Activated CD8-positive, alpha-beta T cell treated with anti-CD3 and anti-CD28 coated beads, Interleukin-2, amount 10 ng/mL, durations not matched to agents 7 days and 5 days (primary cell): ENCODE measurements around the gene DNAJC3. TPM values are rescaled to one million over a fixed set of nuclear protein-coding genes. Genes with fewer than 3 reads are reported as not detected.
"Not testable (repeated sequence)": the region's sequence is repeated elsewhere in the genome, so short reads cannot be mapped to it uniquely, and the experiment has no call there.

Source experiments
- ATAC-seq: fragments of 150-1000 bp; cut with Tn5 transposase; one replicate; pipeline ENCODE4 v1.10.0; 2021; ENCODE audit warnings: moderate library complexity
- CTCF ChIA-PET: fragments of 350-600 bp; sonication (Branson Sonifier 250); formaldehyde crosslinking; loops from one replicate; lab custom pipeline; 2021; ENCODE audit warnings: antibody characterized with exemption; lab: Charles Lee
- POLR2A ChIA-PET: fragments of 350-600 bp; sonication (Branson Sonifier 250); formaldehyde crosslinking; loops from one replicate; lab custom pipeline; 2021; ENCODE audit warnings: antibody characterized with exemption; lab: Charles Lee
- DNase-seq: peaks from one replicate; pipeline ENCODE4 v3.0.0-alpha.2; 2020
- H3K27ac Mint-ChIP-seq: one replicate; pipeline ENCODE4 v1.8.0; 2021; ENCODE audit warnings: mild to moderate bottlenecking, mixed read lengths
- H3K27me3 Mint-ChIP-seq: one replicate; pipeline ENCODE4 v1.8.0; 2021; ENCODE audit warnings: low read depth, mixed read lengths
- H3K36me3 Mint-ChIP-seq: one replicate; pipeline ENCODE4 v1.8.0; 2021; ENCODE audit warnings: low read depth, mixed read lengths
- H3K4me1 Mint-ChIP-seq: one replicate; pipeline ENCODE4 v1.8.0; 2021; ENCODE audit warnings: low read depth, mixed read lengths
- H3K4me3 Mint-ChIP-seq: one replicate; pipeline ENCODE4 v1.8.0; 2021; ENCODE audit warnings: mild to moderate bottlenecking, mixed read lengths
- H3K9me3 Mint-ChIP-seq: one replicate; pipeline ENCODE4 v1.8.0; 2022; ENCODE audit warnings: mixed read lengths; ENCODE audit not compliant: insufficient read depth
- total RNA-seq, 2 experiments: library from RNA; stranded (reverse); gene quantifications; one replicate each; pipeline ENCODE4 v1.2.3, GENCODE V29; 2021

Gene DNAJC3
- total RNA-seq, 2 experiments from 2014 or later: 17.4 to 17.8 TPM

GRCh38 chr13:95752677-95753076, 75.7 kb downstream of the DNAJC3 start:
- POLR2A ChIA-PET: no interaction called here
- CTCF ChIA-PET: no interaction called here
- ATAC-seq: no peak

GRCh38 chr13:95754069-95754468, 77.1 kb downstream of the DNAJC3 start:
- Mint-ChIP-seq H3K27ac (no peak overlapping the region), H3K36me3 (peaks cover 17% of the 10 kb centered on the region), H3K4me1 (no peaks in the 10 kb centered on the region), H3K27me3 (no peaks in the 10 kb centered on the region), H3K9me3 (no peaks in the 10 kb centered on the region), H3K4me3 (no peak overlapping the region)
- CTCF ChIA-PET: no interaction called here
- POLR2A ChIA-PET: no interaction called here
- DNase-seq (no peak), ATAC-seq (no peak)

More at GRCh38 chr13:95752677-95753076, 75.7 kb downstream of the DNAJC3 start:
- DNase-seq: no peak
- Mint-ChIP-seq H3K36me3 (peaks cover 14% of the 10 kb centered on the region), H3K4me3 (no peak overlapping the region), H3K9me3 (no peaks in the 10 kb centered on the region), H3K27me3 (no peaks in the 10 kb centered on the region), H3K4me1 (no peaks in the 10 kb centered on the region), H3K27ac (no peak overlapping the region)

GRCh38 chr13:95756072-95756471, 79.1 kb downstream of the DNAJC3 start:
- Mint-ChIP-seq H3K4me1 (no peaks in the 10 kb centered on the region), H3K27ac (no peak overlapping the region), H3K27me3 (no peaks in the 10 kb centered on the region), H3K36me3 (peaks cover 15% of the 10 kb centered on the region), H3K4me3 (no peak overlapping the region), H3K9me3 (no peaks in the 10 kb centered on the region)
- CTCF ChIA-PET: no interaction called here
- POLR2A ChIA-PET: no interaction called here
- DNase-seq (no peak), ATAC-seq (no peak)

DNA sequence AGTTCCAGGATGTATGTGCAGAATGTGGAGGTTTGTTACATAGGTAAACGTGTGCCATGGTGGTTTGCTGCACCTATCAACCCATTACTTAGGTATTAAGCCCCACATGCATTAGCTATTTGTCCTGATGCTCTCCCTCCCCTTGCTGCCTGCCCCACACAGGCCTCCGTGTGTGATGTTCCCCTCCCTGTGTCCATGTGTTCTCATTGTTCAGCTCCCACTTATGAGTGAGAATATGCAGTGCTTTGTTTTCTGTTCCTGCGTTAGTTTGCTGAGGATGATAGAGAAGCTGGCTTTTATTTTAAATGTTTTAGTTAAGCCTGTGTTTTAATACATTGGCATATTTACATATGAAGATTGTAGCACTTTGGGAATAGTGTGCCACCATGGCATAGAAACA, 85.7 kb downstream of the DNAJC3 start:
- H3K27ac Mint-ChIP-seq, H3K9me3 Mint-ChIP-seq, CTCF ChIA-PET, ATAC-seq, H3K4me3 Mint-ChIP-seq, DNase-seq, H3K4me1 Mint-ChIP-seq, POLR2A ChIA-PET, H3K27me3 Mint-ChIP-seq: not testable (repeated sequence)
- peaks cover 18% of the 10 kb centered on the region for H3K36me3 Mint-ChIP-seq

DNA sequence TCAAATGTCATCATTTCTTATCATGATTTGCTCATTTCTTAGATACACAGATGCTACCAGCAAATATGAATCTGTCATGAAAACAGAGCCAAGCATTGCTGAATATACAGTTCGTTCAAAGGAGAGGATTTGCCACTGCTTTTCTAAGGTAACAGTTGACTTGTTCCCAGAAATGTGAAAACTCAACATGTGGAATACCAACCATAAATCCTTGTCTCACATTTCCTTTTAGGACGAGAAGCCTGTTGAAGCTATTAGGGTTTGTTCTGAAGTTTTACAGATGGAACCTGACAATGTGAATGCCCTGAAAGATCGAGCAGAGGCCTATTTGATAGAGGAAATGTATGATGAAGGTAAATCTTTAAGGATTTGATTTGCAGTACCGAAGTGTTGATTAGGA, 86.7 kb downstream of the DNAJC3 start:
- H3K27ac Mint-ChIP-seq: no peak overlapping the region

DNA sequence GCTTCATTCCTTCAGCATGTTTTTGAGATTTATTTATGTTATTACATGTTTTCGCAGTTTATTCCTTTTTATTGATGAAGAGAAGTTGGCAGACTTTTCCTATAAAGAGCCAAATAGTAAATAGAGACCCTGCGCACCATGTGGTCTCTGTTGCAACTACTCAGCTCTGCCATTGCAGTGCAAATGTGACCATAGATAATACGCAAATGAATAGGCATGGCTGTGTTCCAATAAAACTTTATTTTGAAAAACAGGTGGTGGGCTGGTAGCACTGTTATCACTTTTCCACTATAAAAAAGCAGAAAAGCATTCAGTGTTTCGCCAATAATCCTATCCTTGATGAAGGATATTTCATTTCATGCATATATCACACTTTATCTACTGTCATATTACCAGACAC, 95.0 kb downstream of the DNAJC3 start:
- Mint-ChIP-seq H3K9me3 (no peaks in the 10 kb centered on the region), H3K4me3 (no peak overlapping the region), H3K27me3 (no peaks in the 10 kb centered on the region), H3K36me3 (peaks cover 18% of the 10 kb centered on the region), H3K4me1 (peaks cover 4% of the 10 kb centered on the region), H3K27ac (no peak overlapping the region)
- ChIA-PET CTCF (no interaction called here), POLR2A (no interaction called here)
- ATAC-seq: no peak
- DNase-seq: no peak

More for the DNA sequence above, 86.7 kb downstream of the DNAJC3 start:
- no peak overlapping the region for H3K4me3 Mint-ChIP-seq
- H3K36me3 Mint-ChIP-seq: peaks cover 14% of the 10 kb centered on the region
- ATAC-seq (no peak), DNase-seq (no peak)
- POLR2A ChIA-PET: no interaction called here
- H3K27me3 Mint-ChIP-seq: no peaks in the 10 kb centered on the region
- H3K4me1 Mint-ChIP-seq: no peaks in the 10 kb centered on the region
- CTCF ChIA-PET: no interaction called here
- no peaks in the 10 kb centered on the region for H3K9me3 Mint-ChIP-seq

DNA sequence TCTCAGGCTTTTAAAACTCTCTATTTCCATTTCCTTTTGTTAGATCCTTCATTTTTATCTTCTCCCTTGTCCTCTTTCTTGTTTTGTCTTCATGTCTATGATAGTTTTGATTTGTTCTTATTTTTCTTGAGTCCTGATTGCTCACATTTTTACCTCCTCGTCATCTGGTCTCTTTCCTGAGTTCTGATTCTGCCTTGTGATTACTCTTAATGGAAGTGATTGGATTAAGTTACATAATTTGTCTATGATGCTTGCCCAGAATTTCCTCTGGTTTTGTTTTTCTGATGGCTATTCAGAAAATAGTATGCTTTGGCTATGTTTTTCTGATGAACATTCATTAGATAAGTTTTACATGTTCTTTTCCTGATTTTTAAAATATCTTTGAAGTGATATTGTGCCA, 102.6 kb downstream of the DNAJC3 start:
- Mint-ChIP-seq H3K36me3 (peaks cover 8% of the 10 kb centered on the region), H3K27ac (no peak overlapping the region)
- no peak for ATAC-seq

GRCh38 chr13:95781016-95781415, 104.1 kb downstream of the DNAJC3 start:
- no peaks in the 10 kb centered on the region for H3K9me3 Mint-ChIP-seq
- ChIA-PET CTCF (no interaction called here), POLR2A (no interaction called here)
- DNase-seq (no peak), ATAC-seq (no peak)
- no peak overlapping the region for H3K4me3 Mint-ChIP-seq
- H3K27ac Mint-ChIP-seq: no peak overlapping the region
- H3K4me1 Mint-ChIP-seq: no peaks in the 10 kb centered on the region
- H3K36me3 Mint-ChIP-seq: peaks cover 3% of the 10 kb centered on the region
- H3K27me3 Mint-ChIP-seq: no peaks in the 10 kb centered on the region

More for the DNA sequence above, 102.6 kb downstream of the DNAJC3 start:
- Mint-ChIP-seq H3K4me1 (no peaks in the 10 kb centered on the region), H3K9me3 (no peaks in the 10 kb centered on the region), H3K4me3 (no peak overlapping the region), H3K27me3 (no peaks in the 10 kb centered on the region)
- CTCF ChIA-PET: no interaction called here
- POLR2A ChIA-PET: no interaction called here
- no peak for DNase-seq

DNA sequence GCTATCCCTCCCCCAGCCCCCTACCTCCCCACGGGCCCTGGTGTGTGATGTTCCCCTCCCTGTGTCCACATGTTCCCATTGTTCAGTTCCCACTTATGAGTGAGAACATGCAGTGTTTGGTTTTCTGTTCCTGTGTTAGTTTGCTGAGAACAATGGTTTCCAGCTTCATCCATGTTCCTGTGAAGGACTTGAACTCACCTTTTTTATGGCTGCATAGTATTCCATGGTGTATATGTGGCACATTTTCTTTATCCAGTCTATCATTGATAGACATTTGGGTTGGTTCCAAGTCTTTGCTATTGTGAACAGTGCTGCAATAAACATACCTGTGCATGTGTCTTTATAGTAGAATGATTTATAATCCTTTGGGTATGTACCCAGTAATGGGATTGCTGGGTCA, 105.0 kb downstream of the DNAJC3 start:
- H3K4me1 Mint-ChIP-seq, DNase-seq, H3K9me3 Mint-ChIP-seq, H3K27me3 Mint-ChIP-seq, H3K36me3 Mint-ChIP-seq, POLR2A ChIA-PET, H3K27ac Mint-ChIP-seq, CTCF ChIA-PET, H3K4me3 Mint-ChIP-seq, ATAC-seq: not testable (repeated sequence)

- H3K9me3 Mint-ChIP-seq: no peaks in the 10 kb centered on the region
Observed at GRCh38 chr13:95783747-95784146, 106.8 kb downstream of the DNAJC3 start.

DNA sequence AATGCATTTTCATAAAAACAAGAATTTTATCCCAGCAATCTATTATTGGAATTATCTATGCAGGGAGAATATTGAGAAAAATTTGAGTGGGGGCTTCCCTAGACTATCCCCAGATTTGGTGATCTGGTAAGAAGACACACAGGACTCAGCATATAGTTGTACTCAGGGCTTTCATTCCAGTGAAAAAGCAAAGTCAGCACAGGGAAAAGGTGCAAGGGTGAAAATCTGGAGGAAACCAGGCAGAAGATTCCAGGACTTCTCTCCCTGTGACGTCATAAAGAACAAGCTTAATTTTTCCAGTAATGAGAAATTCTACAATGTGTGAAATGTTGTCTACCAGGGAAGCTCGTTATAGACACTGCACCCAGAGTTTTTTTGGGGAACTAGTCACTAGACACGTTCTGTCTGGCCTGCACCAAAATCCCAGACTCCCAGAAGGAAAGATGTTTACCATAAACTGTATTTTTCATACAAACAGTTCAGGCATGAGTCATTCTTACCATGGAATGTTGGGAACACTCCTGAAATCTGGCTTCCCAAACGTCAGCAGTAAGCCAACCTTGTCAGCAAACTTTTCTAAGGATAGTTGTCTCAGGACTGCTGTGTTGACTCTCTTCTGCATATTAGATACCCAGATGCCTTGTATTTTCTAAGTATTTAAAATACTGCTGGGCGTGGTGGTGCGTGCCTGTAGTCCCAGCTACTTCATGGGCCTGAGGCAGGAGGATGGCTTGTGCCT, 107.4 kb downstream of the DNAJC3 start:
- H3K36me3 Mint-ChIP-seq: peaks cover 29% of the 10 kb centered on the region
- no peaks in the 10 kb centered on the region for H3K4me1 Mint-ChIP-seq
- DNase-seq (no peak), ATAC-seq (no peak)
- H3K4me3 Mint-ChIP-seq: no peak overlapping the region
- no peak overlapping the region for H3K27ac Mint-ChIP-seq
- no peaks in the 10 kb centered on the region for H3K27me3 Mint-ChIP-seq
- POLR2A ChIA-PET: no interaction called here
- H3K9me3 Mint-ChIP-seq: no peaks in the 10 kb centered on the region
- CTCF ChIA-PET: no interaction called here

More at GRCh38 chr13:95783747-95784146, 106.8 kb downstream of the DNAJC3 start:
- H3K27me3 Mint-ChIP-seq: no peaks in the 10 kb centered on the region
- DNase-seq (no peak), ATAC-seq (no peak)
- ChIA-PET POLR2A (no interaction called here), CTCF (no interaction called here)
- H3K27ac Mint-ChIP-seq: no peak overlapping the region
- H3K4me3 Mint-ChIP-seq: no peak overlapping the region
- H3K4me1 Mint-ChIP-seq: no peaks in the 10 kb centered on the region
- H3K36me3 Mint-ChIP-seq: peaks cover 24% of the 10 kb centered on the region

DNA sequence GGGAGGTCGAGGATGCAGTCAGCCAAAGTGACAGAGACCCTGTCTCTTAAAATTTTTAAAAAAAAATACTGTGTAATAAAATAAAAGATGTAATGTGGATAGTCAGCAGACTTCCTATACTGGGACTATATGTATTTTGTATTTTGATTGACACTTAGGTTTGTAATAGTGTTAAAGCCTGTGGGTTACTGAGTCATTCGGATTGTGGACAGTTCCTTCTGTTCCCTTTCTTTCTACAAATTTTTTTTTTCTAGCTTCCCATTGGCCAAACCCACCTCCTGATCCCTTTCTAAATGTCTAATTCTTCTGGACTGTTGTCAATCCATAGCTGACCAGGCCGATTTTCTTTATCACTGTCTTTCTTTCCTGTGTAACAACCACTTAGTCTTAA, 108.0 kb downstream of the DNAJC3 start:
- CTCF ChIA-PET: no interaction called here
- Mint-ChIP-seq H3K36me3 (peaks cover 33% of the 10 kb centered on the region), H3K27ac (no peak overlapping the region), H3K9me3 (no peaks in the 10 kb centered on the region), H3K27me3 (no peaks in the 10 kb centered on the region), H3K4me1 (no peaks in the 10 kb centered on the region), H3K4me3 (no peak overlapping the region)
- ATAC-seq (no peak), DNase-seq (no peak)
- POLR2A ChIA-PET: no interaction called here
